Measurements from ENCODE around the gene SGCD. TPM values are rescaled to one million over a fixed set of nuclear protein-coding genes. Genes with fewer than 3 reads are reported as not detected.

The SGCD gene
- total and polyA plus RNA-seq, 2 of the 4 experiments (the other 2 are of a cell fraction): 5.8 to 10.6 TPM

DNA sequence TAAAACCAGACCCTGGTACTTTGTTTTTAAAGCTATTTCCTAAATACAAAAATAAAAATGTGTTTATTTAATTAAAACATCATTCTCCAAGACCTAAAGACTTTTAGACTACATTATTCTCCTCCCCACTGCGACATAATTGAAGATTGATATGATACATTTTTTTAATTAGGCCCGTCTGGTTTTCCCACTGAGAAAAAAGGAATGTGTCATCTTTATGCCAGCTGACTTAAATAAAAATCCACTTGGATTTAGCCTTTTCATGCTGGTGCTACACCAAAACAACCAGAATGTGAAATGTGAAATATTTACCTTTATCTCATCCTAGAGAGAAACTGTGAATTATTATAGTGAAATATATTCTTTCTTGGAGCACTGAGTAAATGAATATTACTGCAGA, 367.6 kb downstream of the SGCD start:
- H4K91ac ChIP-seq (ENCODE audit: insufficient read depth, low read depth, low read length): no peak overlapping the region
- dilution Hi-C loops (cut with HindIII; ENCODE audit: low sequenced_read_pairs, unreplicated experiment): no loop called here
- no TSS peak for BruUV-seq (replicated peaks)
- ATAC-seq (ENCODE audit: low read depth) (no peak), DNase-seq (no peak)
- no peak overlapping the region for H2AFZ ChIP-seq (replicated peaks; ENCODE audit: low read length, poor library complexity)
- H3K9ac ChIP-seq (ENCODE audit: low read depth, low read length): no peak overlapping the region
- no peak overlapping the region for H3K23ac ChIP-seq (ENCODE audit: low read depth, low read length)
- in situ Hi-C loops (cut with MboI; ENCODE audit: low sequenced_read_pairs): no loop called here
- no peaks in the 10 kb centered on the region for H4K20me1 ChIP-seq (ENCODE audit: insufficient read depth, low read length)
- no peak overlapping the region for H2BK5ac ChIP-seq (ENCODE audit: low read depth, low read length, poor library complexity, severe bottlenecking)
- ChIA-PET POLR2A (ENCODE audit: unreplicated experiment) (no interaction called here), CTCF (no interaction called here)
- H3K4me3 ChIP-seq (ENCODE audit: insufficient read depth, low read depth, low read length): no peak overlapping the region
- no peak overlapping the region for H2BK20ac ChIP-seq (ENCODE audit: low read depth, low read length)
- H2BK15ac ChIP-seq (ENCODE audit: low read depth, low read length): no peak overlapping the region
- H3K56ac ChIP-seq (ENCODE audit: extremely low read depth, insufficient read depth, low read length): no peak overlapping the region
- H3K9me3 ChIP-seq (ENCODE audit: control insufficient read depth, insufficient read depth, low read length): no peaks in the 10 kb centered on the region
- no peak overlapping the region for H4K5ac ChIP-seq (ENCODE audit: low read depth, low read length)
- no peak overlapping the region for H2AK9ac ChIP-seq (replicated peaks; ENCODE audit: low read depth, low read length, poor library complexity)
- H3K18ac ChIP-seq (ENCODE audit: low read depth, low read length): no peak overlapping the region
- no peak overlapping the region for H3K27ac ChIP-seq (ENCODE audit: insufficient read depth, low read length)
- no peak overlapping the region for H2BK120ac ChIP-seq (ENCODE audit: low read depth, low read length)
- H3K14ac ChIP-seq (replicated peaks; ENCODE audit: low read depth, low read length): no peak overlapping the region
- H3K4ac ChIP-seq (ENCODE audit: low read depth, low read length): no peak overlapping the region
- H2AK5ac ChIP-seq (ENCODE audit: low read depth, low read length): no peak overlapping the region
- H3K79me1 ChIP-seq (ENCODE audit: low read depth in 1 of 2, low read length in 2 of 2): no peaks in the 10 kb centered on the region
- H3K27me3 ChIP-seq (ENCODE audit: control insufficient read depth, insufficient read depth, low read length): no peaks in the 10 kb centered on the region
- intact Hi-C loops (cut with micrococcal nuclease): no loop called here
- no peaks in the 10 kb centered on the region for H3K4me1 ChIP-seq (ENCODE audit: control insufficient read depth, insufficient read depth, low read length)
- H4K8ac ChIP-seq (ENCODE audit: low read depth in 2 of 2, low read length in 2 of 2): no peak overlapping the region
- no peaks in the 10 kb centered on the region for H3K9me1 ChIP-seq (ENCODE audit: insufficient read depth, low read length)
- 0 out of 2 replicates have a peak, but pooled peaks cover 1% of the 10 kb centered on the region for H3K36me3 ChIP-seq (ENCODE audit: control insufficient read depth, insufficient read depth, low read length)
- no peak for TF ChIP-seq SMC3 (IDR thresholded peaks at IDR 0.05; ENCODE audit: low read depth, low read length)
- TF ChIP-seq CEBPB (IDR thresholded peaks at IDR 0.05; ENCODE audit: low read depth, low read length): no peak
- TF ChIP-seq MXI1 (IDR thresholded peaks at IDR 0.05; ENCODE audit: borderline replicate concordance, low read depth, low read length): no peak
- no peak for TF ChIP-seq BHLHE40 (IDR thresholded peaks at IDR 0.05; ENCODE audit: low read depth, low read length)
- no peak for TF ChIP-seq CHD1 (IDR thresholded peaks at IDR 0.05; ENCODE audit: low read depth, low read length)
- TF ChIP-seq MAFK (IDR thresholded peaks at IDR 0.05; ENCODE audit: low read depth, low read length): no peak
- TF ChIP-seq POLR2A (IDR thresholded peaks at IDR 0.05; ENCODE audit: low read depth, low read length): no peak
- TF ChIP-seq FOS (IDR thresholded peaks at IDR 0.05; ENCODE audit: low read depth, low read length): no peak
- no peak for TF ChIP-seq NFE2L2 (IDR thresholded peaks at IDR 0.05; ENCODE audit: low read depth, low read length)
- no peak for TF ChIP-seq MAZ (IDR thresholded peaks at IDR 0.05; ENCODE audit: borderline replicate concordance, low read depth, low read length)
- TF ChIP-seq ELK1 (IDR thresholded peaks at IDR 0.05; ENCODE audit: borderline replicate concordance, low read depth, low read length): no peak
- no peak overlapping the region for H3K4me2 ChIP-seq (ENCODE audit: low read depth, low read length)
- WGBS, 2 experiments (ENCODE audit: extremely low coverage in 2 of 2, insufficient read length in 1 of 2): no CpG with 5 or more reads among the region's 2 CpGs

Data from IMR-90 (cell line).